ENCODE measurements around the gene GMIP. TPM values are rescaled to one million over a fixed set of nuclear protein-coding genes. Genes with fewer than 3 reads are reported as not detected.

GMIP gene
- total and polyA plus RNA-seq, 2 donors (not counting 1 experiment from before 2014, with no cell fraction given): 2.3 to 5.3 TPM

DNA sequence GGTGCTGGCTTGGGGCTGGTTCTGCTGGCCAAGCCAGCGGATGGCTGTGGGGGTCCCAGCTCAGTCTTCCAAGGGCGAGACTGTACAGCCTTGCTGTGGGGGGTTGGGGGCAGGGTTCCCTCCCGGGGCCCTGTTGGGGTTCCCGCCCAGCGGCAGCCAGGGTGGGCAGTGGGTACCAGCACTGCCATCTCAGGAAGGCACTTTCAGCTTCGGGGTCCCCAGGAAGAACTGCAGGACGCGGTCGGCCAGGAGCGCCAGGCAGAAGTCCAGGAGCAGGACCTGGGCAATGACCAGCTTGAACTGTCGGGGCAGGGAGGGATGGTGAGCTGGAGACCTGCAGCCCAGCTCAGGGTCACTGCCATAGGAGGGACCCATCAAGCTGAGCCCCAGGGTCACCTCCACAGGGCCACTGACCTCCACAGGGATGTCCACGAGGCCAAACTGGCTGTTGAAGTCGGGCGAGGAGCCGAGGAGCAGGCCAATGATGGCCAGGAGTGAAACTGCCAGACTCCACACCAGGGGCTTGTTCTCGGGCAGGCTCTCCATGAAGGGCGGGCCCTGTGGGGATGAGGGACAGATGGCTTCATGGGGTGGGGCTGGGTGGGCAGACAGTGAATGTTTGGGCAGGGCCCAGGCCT is 1.9 kb upstream of the GMIP start:
- Histone ChIP-seq H3K36me3 (ENCODE audit: control insufficient read depth, insufficient read depth, low read length) (peaks cover 26% of the 10 kb centered on the region), H3K27ac (ENCODE audit: insufficient read depth, low read length) (no peak overlapping the region), H4K20me1 (ENCODE audit: control insufficient read depth, extremely low read depth, insufficient read depth, low read length) (no peaks in the 10 kb centered on the region), H2AFZ (ENCODE audit: low read length) (no peak overlapping the region), H3K79me2 (ENCODE audit: control insufficient read depth, insufficient read depth, low read length) (no peaks in the 10 kb centered on the region), H3K9ac (ENCODE audit: insufficient read depth, low read length) (no peak overlapping the region), H3K27me3 (ENCODE audit: control insufficient read depth, insufficient read depth, low read length) (no peaks in the 10 kb centered on the region), H3K4me1 (ENCODE audit: control insufficient read depth, extremely low read depth, insufficient read depth, low read length) (peaks cover 2% of the 10 kb centered on the region), H3K4me3 (replicated peaks in 1 of 4; ENCODE audit: control extremely low read depth in 1 of 4, insufficient read depth in 1 of 4, low read depth in 3 of 4, low read length in 4 of 4) (no peak overlapping the region), H3K4me2 (ENCODE audit: extremely low read depth, insufficient read depth, low read length) (no peak overlapping the region), H3K9me3 (ENCODE audit: control insufficient read depth, insufficient read depth, low read depth, low read length) (no peaks in the 10 kb centered on the region)
- DNase-seq (ENCODE audit: low read depth in 2 of 2): no peak
- TF ChIP-seq, protein P1, sequence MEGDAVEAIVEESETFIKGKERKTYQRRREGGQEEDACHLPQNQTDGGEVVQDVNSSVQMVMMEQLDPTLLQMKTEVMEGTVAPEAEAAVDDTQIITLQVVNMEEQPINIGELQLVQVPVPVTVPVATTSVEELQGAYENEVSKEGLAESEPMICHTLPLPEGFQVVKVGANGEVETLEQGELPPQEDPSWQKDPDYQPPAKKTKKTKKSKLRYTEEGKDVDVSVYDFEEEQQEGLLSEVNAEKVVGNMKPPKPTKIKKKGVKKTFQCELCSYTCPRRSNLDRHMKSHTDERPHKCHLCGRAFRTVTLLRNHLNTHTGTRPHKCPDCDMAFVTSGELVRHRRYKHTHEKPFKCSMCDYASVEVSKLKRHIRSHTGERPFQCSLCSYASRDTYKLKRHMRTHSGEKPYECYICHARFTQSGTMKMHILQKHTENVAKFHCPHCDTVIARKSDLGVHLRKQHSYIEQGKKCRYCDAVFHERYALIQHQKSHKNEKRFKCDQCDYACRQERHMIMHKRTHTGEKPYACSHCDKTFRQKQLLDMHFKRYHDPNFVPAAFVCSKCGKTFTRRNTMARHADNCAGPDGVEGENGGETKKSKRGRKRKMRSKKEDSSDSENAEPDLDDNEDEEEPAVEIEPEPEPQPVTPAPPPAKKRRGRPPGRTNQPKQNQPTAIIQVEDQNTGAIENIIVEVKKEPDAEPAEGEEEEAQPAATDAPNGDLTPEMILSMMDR (conservative IDR thresholded peaks at IDR 0.05 in 1 of 2, IDR thresholded peaks at IDR 0.05 in 1 of 2; ENCODE audit: low read depth in 1 of 2, low read length in 2 of 2): no peak
- no peak for TF ChIP-seq EZH2 (IDR thresholded peaks at IDR 0.05; ENCODE audit: low read length, missing control alignments)

DNA sequence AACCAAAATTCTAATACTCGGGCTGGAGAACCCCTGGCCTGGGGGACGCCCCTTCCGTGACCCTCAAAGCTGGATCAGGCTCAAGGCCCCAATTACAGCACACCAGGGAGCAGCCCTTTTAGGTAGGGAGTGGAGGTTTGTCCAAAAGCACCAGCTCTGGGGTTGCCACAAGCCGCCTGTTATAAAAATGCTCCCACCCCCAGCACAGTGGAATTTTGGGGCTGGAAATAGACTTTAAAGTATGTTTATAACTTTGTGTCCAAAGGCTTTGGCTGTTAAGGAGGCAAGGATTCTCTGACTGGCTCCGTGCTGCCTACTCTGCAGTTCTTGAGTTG is 564 bp upstream of the GMIP start:
- H3K27ac ChIP-seq (ENCODE audit: insufficient read depth, low read length): no peak overlapping the region
- H4K20me1 ChIP-seq (ENCODE audit: control insufficient read depth, extremely low read depth, insufficient read depth, low read length): no peaks in the 10 kb centered on the region
- no peak overlapping the region for H3K4me2 ChIP-seq (ENCODE audit: extremely low read depth, insufficient read depth, low read length)
- peak overlapping the region in 2 of 4 experiments; percentile 73 to 92 for H3K4me3 ChIP-seq (replicated peaks in 1 of 4; ENCODE audit: control extremely low read depth in 1 of 4, insufficient read depth in 1 of 4, low read depth in 3 of 4, low read length in 4 of 4)
- H3K27me3 ChIP-seq (ENCODE audit: control insufficient read depth, insufficient read depth, low read length): no peaks in the 10 kb centered on the region
- no peak overlapping the region for H2AFZ ChIP-seq (ENCODE audit: low read length)
- no peak overlapping the region for H3K9ac ChIP-seq (ENCODE audit: insufficient read depth, low read length)
- no peaks in the 10 kb centered on the region for H3K79me2 ChIP-seq (ENCODE audit: control insufficient read depth, insufficient read depth, low read length)
- H3K36me3 ChIP-seq (ENCODE audit: control insufficient read depth, insufficient read depth, low read length): peaks cover 18% of the 10 kb centered on the region
- DNase-seq (ENCODE audit: low read depth in 2 of 2): no peak
- TF ChIP-seq, protein P1 (conservative IDR thresholded peaks at IDR 0.05 in 1 of 2, IDR thresholded peaks at IDR 0.05 in 1 of 2; ENCODE audit: low read depth in 1 of 2, low read length in 2 of 2): no peak
- TF ChIP-seq EZH2 (IDR thresholded peaks at IDR 0.05; ENCODE audit: low read length, missing control alignments): no peak
- peaks cover 2% of the 10 kb centered on the region for H3K4me1 ChIP-seq (ENCODE audit: control insufficient read depth, extremely low read depth, insufficient read depth, low read length)
- H3K9me3 ChIP-seq (ENCODE audit: control insufficient read depth, insufficient read depth, low read depth, low read length): no peaks in the 10 kb centered on the region

DNA sequence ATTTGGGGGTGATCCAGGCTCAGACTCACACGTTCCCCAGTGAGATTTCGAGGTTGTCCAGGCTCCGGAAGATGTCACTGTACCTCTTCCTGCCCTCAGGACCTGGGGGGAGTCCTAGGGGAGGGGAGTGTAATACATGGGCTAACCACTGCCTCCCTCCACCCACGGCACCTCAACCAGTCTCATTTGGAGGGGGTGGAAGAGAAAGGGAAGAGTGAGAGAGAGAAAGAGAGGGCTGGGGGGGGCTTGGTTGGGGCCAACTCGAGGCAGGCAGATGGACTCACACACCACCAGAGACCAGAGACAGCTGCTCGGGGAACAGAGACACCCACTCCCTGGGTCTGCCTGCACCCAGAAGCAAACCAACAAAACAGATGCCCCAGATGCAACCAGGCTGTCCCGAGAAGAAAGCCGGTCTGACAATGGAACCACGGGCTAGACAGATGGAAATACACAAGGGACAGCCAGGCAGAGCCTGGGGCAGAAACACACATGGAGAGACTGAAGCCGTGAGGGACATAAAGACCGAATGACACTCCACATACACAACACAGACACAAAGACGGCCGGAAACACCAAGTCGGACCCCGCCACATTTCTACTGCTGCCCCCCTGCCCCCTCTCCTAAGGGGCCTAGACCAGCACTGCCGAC is 825 bp downstream of the GMIP start:
- Histone ChIP-seq H3K9ac (ENCODE audit: insufficient read depth, low read length) (peak overlapping the region; percentile 57), H2AFZ (ENCODE audit: low read length) (peak overlapping the region; percentile 66), H3K4me3 (replicated peaks in 1 of 4; ENCODE audit: control extremely low read depth in 1 of 4, insufficient read depth in 1 of 4, low read depth in 3 of 4, low read length in 4 of 4) (peak overlapping the region; percentile 74 to 96 (median 86)), H3K36me3 (ENCODE audit: control insufficient read depth, insufficient read depth, low read length) (peaks cover 18% of the 10 kb centered on the region), H3K9me3 (ENCODE audit: control insufficient read depth, insufficient read depth, low read depth, low read length) (no peaks in the 10 kb centered on the region), H3K27ac (ENCODE audit: insufficient read depth, low read length) (peak overlapping the region; percentile 13), H3K79me2 (ENCODE audit: control insufficient read depth, insufficient read depth, low read length) (no peaks in the 10 kb centered on the region), H3K4me2 (ENCODE audit: extremely low read depth, insufficient read depth, low read length) (peak overlapping the region; percentile 93), H3K4me1 (ENCODE audit: control insufficient read depth, extremely low read depth, insufficient read depth, low read length) (peaks cover 2% of the 10 kb centered on the region), H3K27me3 (ENCODE audit: control insufficient read depth, insufficient read depth, low read length) (no peaks in the 10 kb centered on the region), H4K20me1 (ENCODE audit: control insufficient read depth, extremely low read depth, insufficient read depth, low read length) (no peaks in the 10 kb centered on the region)
- TF ChIP-seq EZH2 (IDR thresholded peaks at IDR 0.05; ENCODE audit: low read length, missing control alignments): no peak
- TF ChIP-seq, protein P1 (conservative IDR thresholded peaks at IDR 0.05 in 1 of 2, IDR thresholded peaks at IDR 0.05 in 1 of 2; ENCODE audit: low read depth in 1 of 2, low read length in 2 of 2): no peak
- no peak for DNase-seq (ENCODE audit: low read depth in 2 of 2)

Measured in fibroblast of lung (primary cell).